ENCODE measurements around the gene ADCY1.

ADCY1 gene

GRCh38 chr7:45588466-45588865 lies 14.3 kb downstream of the ADCY1 start:
- no peak overlapping the region for H4K5ac ChIP-seq (ENCODE audit: low read length)
- no peak overlapping the region for H2AK5ac ChIP-seq (ENCODE audit: low read length)
- WGBS (ENCODE audit: extremely low coverage, insufficient coverage, low lambda C conversion rate): no CpG with 5 or more reads among the region's 6 CpGs
- H3K4me3 ChIP-seq (ENCODE audit: low read length): no peak overlapping the region
- no peak overlapping the region for H3K4me2 ChIP-seq (ENCODE audit: low read length)
- H3K79me1 ChIP-seq (ENCODE audit: low read length): no peaks in the 10 kb centered on the region
- no peak overlapping the region for H3K56ac ChIP-seq (ENCODE audit: low read length)
- H3K27me3 ChIP-seq (ENCODE audit: insufficient read depth, low read length, poor library complexity): no peaks in the 10 kb centered on the region
- H3K4ac ChIP-seq (ENCODE audit: low read depth, low read length): no peak overlapping the region
- H2BK5ac ChIP-seq (ENCODE audit: low read length): no peak overlapping the region
- no peak overlapping the region for H2BK15ac ChIP-seq (replicated peaks; ENCODE audit: low read depth)
- no peak overlapping the region for H3K27ac ChIP-seq (ENCODE audit: low read depth, low read length)
- no peak for DNase-seq
- H3K36me3 ChIP-seq (ENCODE audit: control insufficient read depth, insufficient read depth, low read length): no peaks in the 10 kb centered on the region
- no peak overlapping the region for H3K9ac ChIP-seq (ENCODE audit: low read length)
- no peaks in the 10 kb centered on the region for H3K79me2 ChIP-seq (ENCODE audit: control insufficient read depth, insufficient read depth, low read length)
- no peak overlapping the region for H3K23ac ChIP-seq (ENCODE audit: low read length)
- no peak overlapping the region for H3K18ac ChIP-seq (ENCODE audit: low read length)
- H2BK120ac ChIP-seq (ENCODE audit: low read depth, low read length): no peak overlapping the region
- H4K8ac ChIP-seq (ENCODE audit: low read depth, low read length): no peak overlapping the region
- no peaks in the 10 kb centered on the region for H3K4me1 ChIP-seq (ENCODE audit: control insufficient read depth, low read depth, low read length)

DNA sequence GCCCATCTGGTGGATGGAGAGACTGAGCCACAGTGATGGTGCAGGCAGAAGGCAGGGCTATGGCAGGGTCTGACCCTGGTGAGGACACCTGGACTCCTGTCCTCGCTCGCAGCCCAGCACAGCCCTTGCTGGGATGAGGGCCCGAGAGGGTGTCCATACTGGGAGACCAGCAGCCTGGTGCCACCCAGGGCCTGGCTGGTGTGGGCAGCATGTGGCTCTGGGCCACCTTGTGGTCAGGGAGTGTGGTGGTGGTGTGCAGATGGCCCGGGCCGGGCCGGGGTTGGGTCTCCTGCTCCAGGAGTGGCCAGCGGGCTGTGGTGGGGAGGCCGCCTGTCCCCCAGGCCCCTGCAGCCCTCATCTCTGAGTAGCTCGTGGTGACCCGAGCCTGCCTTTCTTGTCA lies 14.9 kb downstream of the ADCY1 start:
- Histone ChIP-seq H3K36me3 (ENCODE audit: control insufficient read depth, insufficient read depth, low read length) (no peaks in the 10 kb centered on the region), H3K27ac (ENCODE audit: low read depth, low read length) (no peak overlapping the region), H3K79me1 (ENCODE audit: low read length) (no peaks in the 10 kb centered on the region), H2BK5ac (ENCODE audit: low read length) (no peak overlapping the region), H4K5ac (ENCODE audit: low read length) (no peak overlapping the region), H3K4ac (ENCODE audit: low read depth, low read length) (no peak overlapping the region), H3K18ac (ENCODE audit: low read length) (no peak overlapping the region), H3K4me2 (ENCODE audit: low read length) (no peak overlapping the region), H2BK120ac (ENCODE audit: low read depth, low read length) (no peak overlapping the region), H3K9ac (ENCODE audit: low read length) (no peak overlapping the region), H3K23ac (ENCODE audit: low read length) (peak overlapping the region; percentile 17), H2AK5ac (ENCODE audit: low read length) (no peak overlapping the region), H3K79me2 (ENCODE audit: control insufficient read depth, insufficient read depth, low read length) (no peaks in the 10 kb centered on the region), H2BK15ac (replicated peaks; ENCODE audit: low read depth) (no peak overlapping the region), H3K4me3 (ENCODE audit: low read length) (no peak overlapping the region), H3K4me1 (ENCODE audit: control insufficient read depth, low read depth, low read length) (no peaks in the 10 kb centered on the region), H4K8ac (ENCODE audit: low read depth, low read length) (no peak overlapping the region), H3K56ac (ENCODE audit: low read length) (no peak overlapping the region), H3K27me3 (ENCODE audit: insufficient read depth, low read length, poor library complexity) (no peaks in the 10 kb centered on the region)
- DNase-seq: no peak
- no CpG with 5 or more reads among the region's 10 CpGs for WGBS (ENCODE audit: extremely low coverage, insufficient coverage, low lambda C conversion rate)

- Histone ChIP-seq H3K36me3 (ENCODE audit: control insufficient read depth, insufficient read depth, low read length) (no peaks in the 10 kb centered on the region), H3K79me1 (ENCODE audit: low read length) (no peaks in the 10 kb centered on the region), H2AK5ac (ENCODE audit: low read length) (no peak overlapping the region), H2BK120ac (ENCODE audit: low read depth, low read length) (no peak overlapping the region), H3K27me3 (ENCODE audit: insufficient read depth, low read length, poor library complexity) (no peaks in the 10 kb centered on the region), H3K79me2 (ENCODE audit: control insufficient read depth, insufficient read depth, low read length) (no peaks in the 10 kb centered on the region), H3K4me3 (ENCODE audit: low read length) (no peak overlapping the region), H3K9ac (ENCODE audit: low read length) (no peak overlapping the region), H4K5ac (ENCODE audit: low read length) (no peak overlapping the region), H3K18ac (ENCODE audit: low read length) (no peak overlapping the region), H3K56ac (ENCODE audit: low read length) (no peak overlapping the region), H3K4me1 (ENCODE audit: control insufficient read depth, low read depth, low read length) (no peaks in the 10 kb centered on the region), H2BK5ac (ENCODE audit: low read length) (no peak overlapping the region), H4K8ac (ENCODE audit: low read depth, low read length) (no peak overlapping the region), H3K4ac (ENCODE audit: low read depth, low read length) (no peak overlapping the region), H3K27ac (ENCODE audit: low read depth, low read length) (no peak overlapping the region), H3K23ac (ENCODE audit: low read length) (no peak overlapping the region), H2BK15ac (replicated peaks; ENCODE audit: low read depth) (no peak overlapping the region), H3K4me2 (ENCODE audit: low read length) (no peak overlapping the region)
- no CpG with 5 or more reads among the region's 17 CpGs for WGBS (ENCODE audit: extremely low coverage, insufficient coverage, low lambda C conversion rate)
- DNase-seq: no peak
Measured at GRCh38 chr7:45589915-45590678, 15.9 kb downstream of the ADCY1 start.

GRCh38 chr7:45590679-45591057 lies 16.5 kb downstream of the ADCY1 start:
- Histone ChIP-seq H4K8ac (ENCODE audit: low read depth, low read length) (no peak overlapping the region), H3K4ac (ENCODE audit: low read depth, low read length) (no peak overlapping the region), H3K79me2 (ENCODE audit: control insufficient read depth, insufficient read depth, low read length) (no peaks in the 10 kb centered on the region), H3K79me1 (ENCODE audit: low read length) (no peaks in the 10 kb centered on the region), H2BK15ac (replicated peaks; ENCODE audit: low read depth) (no peak overlapping the region), H3K4me3 (ENCODE audit: low read length) (no peak overlapping the region), H3K23ac (ENCODE audit: low read length) (no peak overlapping the region), H3K18ac (ENCODE audit: low read length) (no peak overlapping the region), H3K36me3 (ENCODE audit: control insufficient read depth, insufficient read depth, low read length) (no peaks in the 10 kb centered on the region), H2BK5ac (ENCODE audit: low read length) (no peak overlapping the region), H4K5ac (ENCODE audit: low read length) (no peak overlapping the region), H3K4me1 (ENCODE audit: control insufficient read depth, low read depth, low read length) (no peaks in the 10 kb centered on the region), H2BK120ac (ENCODE audit: low read depth, low read length) (no peak overlapping the region), H2AK5ac (ENCODE audit: low read length) (no peak overlapping the region), H3K56ac (ENCODE audit: low read length) (no peak overlapping the region), H3K9ac (ENCODE audit: low read length) (no peak overlapping the region), H3K4me2 (ENCODE audit: low read length) (no peak overlapping the region), H3K27me3 (ENCODE audit: insufficient read depth, low read length, poor library complexity) (no peaks in the 10 kb centered on the region), H3K27ac (ENCODE audit: low read depth, low read length) (no peak overlapping the region)
- DNase-seq: no peak
- no CpG with 5 or more reads among the region's 5 CpGs for WGBS (ENCODE audit: extremely low coverage, insufficient coverage, low lambda C conversion rate)

GRCh38 chr7:45591101-45591906 lies 17.1 kb downstream of the ADCY1 start:
- Histone ChIP-seq H3K9ac (ENCODE audit: low read length) (no peak overlapping the region), H3K79me1 (ENCODE audit: low read length) (no peaks in the 10 kb centered on the region), H3K56ac (ENCODE audit: low read length) (no peak overlapping the region), H2BK5ac (ENCODE audit: low read length) (no peak overlapping the region), H3K4me1 (ENCODE audit: control insufficient read depth, low read depth, low read length) (no peaks in the 10 kb centered on the region), H3K79me2 (ENCODE audit: control insufficient read depth, insufficient read depth, low read length) (no peaks in the 10 kb centered on the region), H2AK5ac (ENCODE audit: low read length) (no peak overlapping the region), H3K4me3 (ENCODE audit: low read length) (no peak overlapping the region), H2BK15ac (replicated peaks; ENCODE audit: low read depth) (no peak overlapping the region), H4K8ac (ENCODE audit: low read depth, low read length) (no peak overlapping the region), H2BK120ac (ENCODE audit: low read depth, low read length) (no peak overlapping the region), H4K5ac (ENCODE audit: low read length) (no peak overlapping the region), H3K27ac (ENCODE audit: low read depth, low read length) (no peak overlapping the region), H3K23ac (ENCODE audit: low read length) (no peak overlapping the region), H3K18ac (ENCODE audit: low read length) (no peak overlapping the region), H3K36me3 (ENCODE audit: control insufficient read depth, insufficient read depth, low read length) (no peaks in the 10 kb centered on the region), H3K4me2 (ENCODE audit: low read length) (no peak overlapping the region), H3K27me3 (ENCODE audit: insufficient read depth, low read length, poor library complexity) (no peaks in the 10 kb centered on the region), H3K4ac (ENCODE audit: low read depth, low read length) (no peak overlapping the region)
- no peak for DNase-seq
- WGBS (ENCODE audit: extremely low coverage, insufficient coverage, low lambda C conversion rate): no CpG with 5 or more reads among the region's 11 CpGs

All from mesendoderm (in vitro differentiated cells).